Muscle of leg (tissue), 11 donors: ENCODE measurements around the gene NFATC2. TPM values are rescaled to one million over a fixed set of nuclear protein-coding genes. Genes with fewer than 3 reads are reported as not detected.
"Not testable (repeated sequence)": the region's sequence is repeated elsewhere in the genome, so short reads cannot be mapped to it uniquely, and the experiment has no call there.

ENCODE experiments used
- DNase-seq: peaks from one replicate; pipeline ENCODE4 v3.0.0; 2013
- H3K27ac ChIP-seq: one replicate; pipeline ENCODE4 v1.5.1; 2013; ENCODE audit warnings: mild to moderate bottlenecking, low read length, control low read depth
- H3K27me3 ChIP-seq: one replicate; pipeline ENCODE4 v1.6.1; 2013; ENCODE audit warnings: low read length; ENCODE audit not compliant: control insufficient read depth, insufficient read depth
- H3K36me3 ChIP-seq: one replicate; pipeline ENCODE4 v1.6.1; 2013; ENCODE audit warnings: low read length; ENCODE audit not compliant: control insufficient read depth, insufficient read depth
- H3K4me1 ChIP-seq: one replicate; pipeline ENCODE4 v1.6.1; 2013; ENCODE audit warnings: low read length; ENCODE audit not compliant: control insufficient read depth, insufficient read depth
- H3K4me3 ChIP-seq: one replicate; pipeline ENCODE4 v1.5.1; 2013; ENCODE audit warnings: low read length, control low read depth
- H3K9me3 ChIP-seq: replicated peaks from 2 replicates; pipeline ENCODE4 v1.6.1; 2013; ENCODE audit warnings: low read depth, low read length; ENCODE audit not compliant: control insufficient read depth
- WGBS: methylation state at CpG from one replicate; pipeline ENCODE4 v1.1.5; 2013; ENCODE audit warnings: missing lambda C conversion rate; ENCODE audit not compliant: insufficient coverage; 5-methylcytosine and 5-hydroxymethylcytosine counted together
- polyA plus RNA-seq, 8 donors: library from polyadenylated mRNA; unstranded; fragments of 120-200 nt; gene quantifications; one replicate each; pipeline versions ENCODE4 v1.2.1 to v1.2.3, GENCODE V29; 2013; ENCODE audit warnings: inconsistent platforms in 1 of 8, low replicate concordance in 1 of 8; ENCODE audit not compliant: insufficient read length in 8 of 8, insufficient read depth in 1 of 8
- total RNA-seq: library from RNA; stranded (reverse); fragments of 120-200 nt; gene quantifications from one replicate; pipeline ENCODE4 v1.2.4, GENCODE V29; 2013

Gene NFATC2
- total and polyA plus RNA-seq, 9 donors, result 3.8 to 8.3 (median 5.7) TPM

- Histone ChIP-seq H3K4me1 (no peaks in the 10 kb centered on the region), H3K27me3 (peaks cover 2% of the 10 kb centered on the region), H3K4me3 (no peak overlapping the region), H3K36me3 (no peaks in the 10 kb centered on the region), H3K9me3 (no peaks in the 10 kb centered on the region), H3K27ac (no peak overlapping the region)
- 45% methylated on average over 7 of the region's 17 CpGs for WGBS
- no peak for DNase-seq
Measured at GRCh38 chr20:51354191-51354768, 188.2 kb downstream of the NFATC2 start.

GRCh38 chr20:51353491-51353890 is 189.0 kb downstream of the NFATC2 start:
- DNase-seq, result no peak
- no peaks in the 10 kb centered on the region for H3K27me3 ChIP-seq
- no peaks in the 10 kb centered on the region for H3K9me3 ChIP-seq
- no peak overlapping the region for H3K27ac ChIP-seq
- WGBS, result 81% methylated on average over 2 of the region's 4 CpGs
- H3K36me3 ChIP-seq, result no peaks in the 10 kb centered on the region
- H3K4me1 ChIP-seq, result no peaks in the 10 kb centered on the region
- H3K4me3 ChIP-seq, result no peak overlapping the region

GRCh38 chr20:51352791-51353190 is 189.7 kb downstream of the NFATC2 start:
- Histone ChIP-seq H3K4me1 (no peaks in the 10 kb centered on the region), H3K27ac (no peak overlapping the region), H3K9me3 (no peaks in the 10 kb centered on the region), H3K4me3 (no peak overlapping the region), H3K27me3 (no peaks in the 10 kb centered on the region), H3K36me3 (no peaks in the 10 kb centered on the region)
- 100% methylated on average over 1 of the region's 11 CpGs for WGBS
- no peak for DNase-seq

GRCh38 chr20:51350941-51351631 is 191.4 kb downstream of the NFATC2 start:
- no peak for DNase-seq
- WGBS, result no CpG with 5 or more reads among the region's 6 CpGs
- no peaks in the 10 kb centered on the region for H3K4me1 ChIP-seq
- no peak overlapping the region for H3K4me3 ChIP-seq
- no peak overlapping the region for H3K27ac ChIP-seq
- no peaks in the 10 kb centered on the region for H3K36me3 ChIP-seq
- no peaks in the 10 kb centered on the region for H3K27me3 ChIP-seq
- H3K9me3 ChIP-seq, result no peaks in the 10 kb centered on the region

- Histone ChIP-seq H3K27ac (no peak overlapping the region), H3K36me3 (no peaks in the 10 kb centered on the region), H3K27me3 (no peaks in the 10 kb centered on the region), H3K4me3 (no peak overlapping the region), H3K4me1 (no peaks in the 10 kb centered on the region), H3K9me3 (no peaks in the 10 kb centered on the region)
- no peak for DNase-seq
- 100% methylated on average over 3 of the region's 4 CpGs for WGBS
Measured at GRCh38 chr20:51348876-51349275, 193.6 kb downstream of the NFATC2 start.

GRCh38 chr20:51347831-51348230 is 194.7 kb downstream of the NFATC2 start:
- Histone ChIP-seq H3K36me3 (no peaks in the 10 kb centered on the region), H3K27me3 (no peaks in the 10 kb centered on the region), H3K4me1 (no peaks in the 10 kb centered on the region), H3K27ac (no peak overlapping the region), H3K9me3 (no peaks in the 10 kb centered on the region), H3K4me3 (no peak overlapping the region)
- DNase-seq, result no peak
- WGBS, result no CpG with 5 or more reads among the region's 1 CpG

- Histone ChIP-seq H3K27me3 (no peaks in the 10 kb centered on the region), H3K4me3 (no peak overlapping the region), H3K4me1 (no peaks in the 10 kb centered on the region), H3K27ac (no peak overlapping the region), H3K36me3 (no peaks in the 10 kb centered on the region), H3K9me3 (no peaks in the 10 kb centered on the region)
- 84% methylated on average over 7 of the region's 8 CpGs for WGBS
- no peak for DNase-seq
Measured at GRCh38 chr20:51346686-51347485, 195.6 kb downstream of the NFATC2 start.

GRCh38 chr20:51345601-51346101 is 196.9 kb downstream of the NFATC2 start:
- WGBS, result 47% methylated on average over 3 of the region's 8 CpGs
- no peak overlapping the region for H3K4me3 ChIP-seq

GRCh38 chr20:51343802-51344201 is 198.7 kb downstream of the NFATC2 start:
- H3K36me3 ChIP-seq, H3K27me3 ChIP-seq, H3K27ac ChIP-seq, H3K4me3 ChIP-seq, H3K4me1 ChIP-seq, H3K9me3 ChIP-seq, DNase-seq: not testable (repeated sequence)
- 100% methylated on average over 1 of the region's 3 CpGs for WGBS

More at GRCh38 chr20:51345601-51346101, 196.9 kb downstream of the NFATC2 start:
- Histone ChIP-seq H3K27ac (no peak overlapping the region), H3K4me1 (no peaks in the 10 kb centered on the region), H3K9me3 (no peaks in the 10 kb centered on the region), H3K27me3 (no peaks in the 10 kb centered on the region), H3K36me3 (no peaks in the 10 kb centered on the region)
- no peak for DNase-seq
